Fibroblast of skin of right biceps (primary cell): ENCODE data around the gene FZD4.
"Not testable (repeated sequence)": the region's sequence is repeated elsewhere in the genome, so short reads cannot be mapped to it uniquely, and the experiment has no call there.

Source experiments
- DNase-seq: peaks from one replicate; pipeline ENCODE4 v3.0.0-alpha.2; 2013

FZD4 gene

DNA sequence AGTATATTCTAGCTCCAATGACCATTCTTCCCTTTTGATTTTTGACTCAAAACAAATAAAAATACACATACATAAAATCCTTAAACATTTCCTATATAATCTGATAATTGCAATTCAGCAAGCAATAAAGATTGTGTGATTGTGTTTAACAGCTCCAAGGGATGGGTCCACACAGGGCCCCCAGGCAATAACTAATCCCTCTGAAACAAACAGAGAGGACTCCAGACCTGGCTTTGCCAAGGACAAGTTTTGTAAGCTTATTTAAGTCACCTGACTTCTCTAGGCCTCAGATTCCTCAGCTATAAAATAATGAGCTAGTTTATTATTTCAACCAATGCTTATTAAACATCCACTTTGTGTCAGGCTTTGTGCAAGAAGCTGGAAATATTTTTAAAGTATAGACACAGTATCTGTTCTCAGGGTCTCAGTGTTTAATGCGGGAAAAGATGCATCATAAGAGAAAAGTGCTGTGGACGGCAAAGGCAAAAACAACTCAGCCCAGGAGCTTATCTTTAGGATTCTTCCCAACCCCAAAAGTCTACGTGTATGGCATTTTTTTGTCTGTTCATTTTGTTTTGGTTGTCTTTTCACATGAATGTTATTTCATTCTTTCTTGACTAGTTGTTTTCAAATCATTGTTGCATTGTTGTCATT lies 20.1 kb downstream of the FZD4 start:
- DNase-seq: no peak

DNA sequence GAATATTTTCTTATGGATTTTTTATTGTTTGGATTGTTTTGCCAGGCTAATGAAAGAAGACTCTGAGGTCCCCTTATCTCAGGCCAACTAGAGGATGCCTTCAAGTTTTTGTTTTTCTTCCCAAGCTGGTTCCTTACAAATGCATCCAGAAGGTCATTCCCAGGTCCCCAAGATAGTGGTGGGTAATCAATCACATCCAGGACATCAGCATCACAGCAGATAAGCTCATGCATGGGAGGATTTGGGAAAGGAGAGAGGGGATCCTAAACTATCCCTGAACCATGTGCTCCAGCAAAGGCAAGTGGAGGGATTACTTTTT lies 20.7 kb downstream of the FZD4 start:
- DNase-seq: no peak

DNA sequence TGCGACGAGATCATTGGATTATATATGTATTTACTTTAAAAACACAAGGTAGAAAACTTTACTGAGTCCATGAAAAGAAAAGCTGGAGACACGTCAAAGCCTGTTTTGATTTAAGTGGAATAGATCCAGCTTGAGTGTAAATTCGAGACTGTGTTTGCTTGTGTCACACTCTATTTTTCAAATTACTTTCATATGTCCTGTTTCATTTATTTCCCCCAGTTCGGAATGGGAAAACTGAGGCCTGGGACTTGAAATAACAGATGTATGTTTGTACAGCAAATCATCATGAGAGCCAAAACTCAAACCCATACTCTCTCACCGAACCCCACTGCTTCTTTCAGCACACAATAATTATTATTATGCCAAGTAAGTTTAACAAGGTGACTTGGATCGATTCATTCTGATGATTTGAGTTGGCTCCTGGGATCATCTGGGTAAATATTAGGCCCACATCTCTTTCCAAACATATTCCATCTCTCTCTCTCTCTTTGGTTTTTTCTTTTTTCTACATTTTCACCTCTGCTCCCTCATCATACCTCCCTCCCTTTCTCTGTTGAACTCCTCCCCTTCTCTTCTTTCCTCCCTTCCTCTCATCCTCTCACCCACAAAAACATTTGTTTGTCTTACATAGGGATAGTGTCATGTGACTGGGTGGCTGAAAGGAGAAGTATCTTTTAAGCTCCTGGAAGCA lies 21.2 kb downstream of the FZD4 start:
- no peak for DNase-seq

DNA sequence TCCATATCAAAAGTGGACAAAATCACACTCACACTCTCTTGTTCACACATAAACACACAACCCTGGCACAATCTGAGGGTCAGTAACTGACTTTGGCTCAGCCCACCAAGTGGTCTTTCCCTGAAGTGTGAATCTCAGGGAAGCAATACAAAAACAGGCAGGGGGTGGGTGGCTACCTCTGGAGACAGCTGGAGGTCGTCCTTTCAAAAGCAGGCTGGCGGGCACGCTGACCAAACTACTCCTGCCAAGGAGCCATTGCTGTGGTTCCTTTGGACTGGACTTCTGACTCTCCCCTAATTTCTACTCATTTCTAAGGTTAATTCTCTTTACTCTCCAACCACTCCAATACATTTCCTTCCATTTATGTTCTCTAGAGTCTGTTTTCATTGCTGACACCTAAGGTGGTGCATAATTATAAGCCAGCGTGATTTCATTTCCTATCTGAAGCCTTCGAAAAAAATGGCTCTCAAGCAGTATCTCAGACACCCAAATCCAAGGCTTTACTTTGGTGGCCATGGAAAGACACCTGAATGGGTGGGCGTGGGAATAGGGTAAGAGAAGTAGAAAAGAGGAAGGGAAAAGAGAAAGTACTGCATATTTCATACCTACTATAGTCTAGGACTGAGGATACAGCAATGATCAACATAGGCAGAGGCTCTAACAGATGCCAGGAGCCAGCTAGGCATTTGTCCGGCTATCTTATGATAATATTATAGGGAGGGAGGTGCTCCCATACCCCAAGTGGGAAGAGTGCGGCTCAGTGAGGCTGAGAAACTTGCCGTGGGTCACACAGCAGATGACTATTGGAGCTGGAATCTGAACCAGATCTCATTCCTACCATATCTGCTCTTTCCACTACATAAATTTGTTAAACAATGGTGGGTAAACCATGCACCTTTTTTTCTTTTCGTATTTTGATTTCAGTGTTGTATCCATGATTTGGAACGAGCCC lies 22.0 kb downstream of the FZD4 start:
- DNase-seq: no peak

DNA sequence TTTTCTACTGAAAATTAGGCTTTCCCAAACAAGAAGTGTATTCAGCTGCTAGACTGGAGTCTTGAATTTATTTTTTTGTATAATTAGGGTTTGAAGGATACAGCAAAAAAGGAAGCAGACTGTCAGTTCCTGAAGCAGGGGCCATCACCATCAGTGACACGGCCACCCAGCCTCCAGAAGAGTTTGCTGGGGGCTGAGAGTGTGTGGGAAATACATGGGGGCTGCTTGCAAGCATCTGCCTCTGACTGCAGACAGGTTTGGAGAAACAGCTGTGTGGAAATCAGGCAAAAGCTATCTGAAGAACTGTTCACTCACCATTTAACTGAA lies 23.0 kb downstream of the FZD4 start:
- DNase-seq: no peak

DNA sequence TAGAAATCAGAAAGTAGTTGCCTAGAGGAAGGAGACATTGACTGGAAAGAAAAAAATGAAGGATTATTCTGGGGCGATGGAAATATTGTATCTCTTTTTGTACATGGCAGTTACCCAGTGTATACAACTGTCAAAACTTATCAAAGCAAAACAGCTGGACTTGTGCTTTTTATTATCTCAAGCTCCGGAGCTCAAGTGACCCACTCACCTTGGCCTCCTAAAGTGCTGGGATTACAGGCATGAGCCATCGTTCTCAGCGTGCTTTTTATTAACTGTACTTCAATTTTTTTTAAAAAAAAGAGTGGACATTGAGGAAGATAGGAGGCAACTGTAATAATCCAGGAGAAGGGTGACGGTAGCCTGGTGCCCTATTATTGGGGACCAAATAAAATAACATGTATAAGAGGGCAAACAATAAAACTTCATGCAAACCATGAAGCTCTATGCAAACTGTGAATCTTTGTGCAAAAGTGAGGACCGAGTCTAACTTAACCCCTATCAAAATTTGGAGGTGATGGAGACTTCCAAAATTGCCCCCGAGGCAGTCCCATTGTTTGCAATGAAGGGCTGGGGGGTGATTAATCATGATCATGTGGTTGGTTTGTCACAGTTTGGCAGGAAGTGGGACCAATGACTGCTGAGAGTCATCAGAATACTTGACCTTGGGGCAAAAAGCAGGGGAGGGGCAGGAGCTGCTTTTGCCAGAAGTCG lies 23.5 kb downstream of the FZD4 start:
- DNase-seq: peak; percentile 65

DNA sequence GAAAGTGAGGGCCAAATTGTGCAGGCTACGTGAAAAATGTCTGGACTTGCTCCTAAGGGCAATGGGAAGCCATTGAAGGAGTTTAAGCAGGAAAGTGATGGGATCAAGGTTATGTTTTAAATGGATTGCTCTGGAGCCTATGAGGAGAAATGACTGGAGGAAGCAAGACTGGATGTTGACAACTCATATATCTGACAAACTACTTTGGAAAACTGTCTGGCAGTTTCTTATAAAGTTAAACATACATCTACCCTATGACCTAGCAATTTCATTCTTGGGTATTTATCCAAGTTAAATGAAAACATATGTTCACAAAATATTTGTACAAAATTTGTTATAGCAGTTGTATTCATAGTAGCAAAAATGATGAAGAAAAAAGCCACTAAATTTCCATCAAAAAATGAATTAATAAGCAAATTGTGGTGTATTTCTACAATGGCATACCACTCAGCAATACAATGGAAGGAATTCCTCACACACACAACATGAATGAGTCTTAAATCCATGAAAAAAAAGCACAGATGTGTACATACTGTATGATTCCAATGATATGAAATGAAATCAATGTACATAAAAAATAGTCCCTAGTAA lies 24.1 kb downstream of the FZD4 start:
- peak; percentile 50 for DNase-seq

DNA sequence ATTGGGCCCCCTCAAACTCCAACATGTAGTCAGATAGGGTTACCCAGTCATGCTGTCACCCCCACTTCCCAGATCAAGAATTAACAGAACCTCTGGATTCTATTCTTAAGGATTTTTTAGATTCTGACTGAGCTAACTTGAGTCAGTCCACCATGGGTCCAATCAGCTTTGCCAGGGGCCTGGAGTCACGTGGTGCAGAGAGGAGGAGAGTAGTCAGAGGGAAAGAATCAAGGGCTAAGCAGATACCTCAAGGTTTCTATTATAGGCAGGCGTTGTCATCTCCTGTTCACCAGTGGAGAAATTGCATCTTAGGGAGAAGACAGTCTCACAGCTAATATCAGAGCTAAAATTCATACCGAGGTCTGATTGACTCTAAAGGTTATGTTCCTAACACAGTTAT lies 28.2 kb downstream of the FZD4 start:
- DNase-seq: no peak

DNA sequence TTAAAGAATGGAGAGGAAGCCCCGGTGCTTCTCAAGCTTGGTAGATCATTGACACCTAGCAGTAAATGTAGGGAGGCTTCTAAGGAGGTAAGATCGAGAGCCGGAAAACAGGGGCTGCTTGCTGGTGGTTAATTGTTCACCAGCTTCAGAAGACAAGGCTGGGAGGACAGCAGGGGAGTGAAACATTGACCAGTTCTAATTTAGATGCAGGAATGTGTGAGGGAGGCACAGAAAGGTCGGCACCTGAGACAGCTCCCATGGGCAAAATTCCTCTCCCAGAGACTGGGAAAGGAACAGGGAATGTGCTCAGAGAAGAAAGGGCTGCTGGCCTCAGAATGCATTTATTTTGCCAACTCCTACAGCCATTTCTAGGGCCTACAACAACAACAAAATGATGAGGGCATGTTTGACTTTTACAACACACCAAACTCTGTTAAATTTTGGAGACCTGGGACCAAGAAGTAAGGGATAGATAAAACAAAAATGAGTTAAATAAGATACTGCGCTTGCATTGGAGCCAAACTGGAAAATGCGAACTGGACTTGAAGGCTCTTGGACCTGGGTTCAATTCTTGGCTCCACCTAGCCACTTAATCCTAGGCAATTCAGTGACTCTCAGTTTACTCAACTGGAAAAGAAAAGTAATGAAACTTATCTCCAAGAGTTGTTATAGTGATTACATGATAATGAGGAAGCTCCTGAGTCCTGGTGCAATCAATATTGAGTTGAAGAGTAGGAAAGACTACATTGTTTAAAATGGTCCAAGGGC lies 31.0 kb downstream of the FZD4 start:
- DNase-seq: peak; percentile 34

DNA sequence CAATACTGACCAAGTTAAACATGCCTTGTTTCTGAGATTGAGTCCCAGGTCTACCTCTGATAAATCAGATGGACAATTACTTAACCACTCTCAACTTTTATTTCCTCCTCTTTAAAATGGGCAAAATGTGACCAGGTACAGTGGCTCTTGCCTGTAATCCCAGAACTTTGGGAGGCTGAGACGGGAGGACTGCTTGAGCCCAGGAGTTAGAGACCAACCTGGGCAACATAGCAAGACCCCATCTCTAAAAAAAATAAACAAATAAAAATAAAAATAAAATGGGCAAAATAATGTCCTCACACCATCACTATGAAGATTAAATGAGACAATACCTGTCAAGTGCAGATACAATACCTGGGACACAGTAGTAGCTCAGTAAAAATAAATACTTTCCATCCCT lies 33.0 kb downstream of the FZD4 start:
- DNase-seq: no peak

DNA sequence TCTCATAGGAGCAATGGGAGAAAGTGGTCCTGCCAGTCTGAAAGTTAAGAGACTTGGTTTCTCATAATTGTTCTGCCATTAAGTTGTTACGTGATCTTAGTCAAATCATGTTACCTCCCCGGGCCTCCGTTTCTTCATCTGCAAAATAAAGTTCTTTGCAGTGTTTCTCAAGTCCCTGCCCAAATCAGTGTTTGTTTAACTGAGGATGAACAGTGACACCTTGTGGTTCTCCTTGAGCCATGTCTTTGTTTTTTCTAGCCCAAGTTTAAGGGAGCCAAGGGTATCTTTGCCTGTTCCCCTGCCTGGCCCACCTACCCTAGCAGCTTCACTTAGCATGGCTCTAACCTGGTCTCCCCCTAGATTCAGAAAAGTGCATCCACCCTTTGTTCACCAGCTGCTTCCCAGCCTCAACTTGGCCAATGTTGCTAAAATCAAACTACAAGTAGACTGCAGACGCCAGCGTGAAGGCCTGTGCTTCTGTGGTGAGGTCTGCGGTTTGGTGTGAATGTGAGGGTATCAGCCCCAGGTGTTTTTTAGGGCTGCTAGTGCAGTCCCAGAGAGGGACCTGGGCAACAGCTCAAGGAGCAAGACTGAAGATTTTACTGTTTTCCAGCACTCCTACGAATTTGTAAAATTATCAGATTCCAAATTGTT lies 35.5 kb downstream of the FZD4 start:
- peak; percentile 75 for DNase-seq

DNA sequence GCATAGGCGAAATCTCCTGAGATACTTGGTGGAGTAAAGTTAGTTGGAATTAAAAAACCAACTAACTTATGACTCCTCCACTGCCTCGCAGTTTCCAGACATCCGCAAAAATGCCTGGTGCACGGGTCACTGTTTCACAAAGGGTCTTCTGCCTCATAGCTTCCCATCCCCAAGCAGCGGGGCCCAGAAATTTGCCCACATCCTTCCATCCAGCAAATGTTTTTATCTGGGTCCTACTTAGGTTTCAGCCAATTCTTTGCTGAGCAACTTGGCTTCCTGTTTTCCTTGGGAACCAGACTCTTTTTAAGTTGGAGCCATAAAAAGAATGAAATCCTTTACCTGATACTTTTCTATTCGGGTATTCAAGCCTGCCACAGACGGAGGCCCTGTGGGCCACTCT lies 36.2 kb downstream of the FZD4 start:
- peak; percentile 57 for DNase-seq

DNA sequence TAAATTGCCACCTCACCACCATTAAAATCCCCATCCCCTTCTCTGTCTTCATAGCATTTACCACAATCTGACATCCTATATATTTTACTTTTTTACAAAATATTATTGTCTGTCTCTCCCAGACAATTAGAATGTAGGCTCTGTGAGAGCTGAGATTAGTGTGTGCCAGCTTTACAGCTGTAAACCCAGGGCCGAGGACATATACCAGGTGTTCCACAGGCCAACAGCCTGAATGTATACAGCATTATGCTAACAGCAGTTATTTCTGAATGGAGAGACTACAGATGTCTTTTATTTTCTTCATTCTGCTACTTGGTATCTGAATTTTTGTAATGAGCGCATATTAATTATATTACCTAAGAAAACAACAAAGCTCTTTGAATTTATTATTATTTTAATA lies 36.7 kb downstream of the FZD4 start:
- no peak for DNase-seq

DNA sequence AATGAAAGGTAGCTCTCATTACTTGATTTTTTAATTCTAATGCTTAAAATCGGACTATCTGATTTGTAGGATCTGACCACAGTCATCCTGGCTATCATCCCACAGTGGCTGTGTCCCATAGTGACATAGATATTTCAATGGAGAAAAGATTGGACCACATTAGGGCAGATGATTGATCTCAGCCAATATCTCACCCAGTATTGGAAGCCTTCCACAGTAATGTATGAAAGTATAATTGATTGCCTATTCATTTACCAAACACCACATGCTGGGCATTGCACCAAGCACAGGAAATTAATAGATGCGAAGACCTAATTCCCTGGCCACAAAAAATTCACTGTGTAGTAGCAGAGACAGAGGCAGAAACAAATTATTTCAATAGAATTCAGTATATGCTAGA lies 37.6 kb downstream of the FZD4 start:
- peak; percentile 23 for DNase-seq

DNA sequence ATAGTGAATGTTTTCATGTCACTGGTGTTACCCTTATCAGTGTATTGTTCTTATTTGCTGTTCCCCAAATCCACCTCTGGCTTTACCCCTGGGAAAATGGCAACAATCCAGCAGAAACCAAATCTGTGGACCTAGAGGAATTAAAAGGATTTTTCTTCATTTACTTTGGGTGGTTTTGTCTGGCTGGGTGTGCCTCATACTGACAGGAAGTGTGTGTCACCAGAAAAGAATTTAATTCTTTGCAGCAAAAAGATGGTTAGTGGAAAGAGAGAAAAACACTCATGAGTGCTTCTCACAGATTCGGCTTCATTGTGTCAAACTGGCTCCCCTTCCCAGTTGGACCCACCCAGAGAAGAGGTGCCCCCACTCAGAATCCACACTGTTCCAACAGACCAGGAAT lies 38.9 kb downstream of the FZD4 start:
- DNase-seq: peak; percentile 91

DNA sequence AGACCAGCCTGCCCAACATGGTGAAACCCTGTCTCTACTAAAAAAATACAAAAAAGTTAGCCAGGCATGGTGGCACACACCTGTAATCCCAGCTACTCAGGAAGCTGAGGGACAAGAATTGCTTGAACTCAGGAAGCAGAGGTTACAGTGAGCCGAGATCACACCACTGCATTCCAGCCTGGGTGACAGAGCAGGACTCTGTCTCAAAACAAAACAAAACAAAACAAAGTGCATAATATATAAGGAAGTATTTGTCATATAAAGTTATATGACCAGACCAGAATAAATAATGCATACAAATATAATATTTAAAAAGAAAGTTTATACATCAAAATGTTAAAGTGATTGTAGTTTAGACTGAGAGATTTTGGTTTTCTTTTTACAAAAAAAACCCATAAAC lies 39.3 kb downstream of the FZD4 start:
- not testable (repeated sequence) for DNase-seq

DNA sequence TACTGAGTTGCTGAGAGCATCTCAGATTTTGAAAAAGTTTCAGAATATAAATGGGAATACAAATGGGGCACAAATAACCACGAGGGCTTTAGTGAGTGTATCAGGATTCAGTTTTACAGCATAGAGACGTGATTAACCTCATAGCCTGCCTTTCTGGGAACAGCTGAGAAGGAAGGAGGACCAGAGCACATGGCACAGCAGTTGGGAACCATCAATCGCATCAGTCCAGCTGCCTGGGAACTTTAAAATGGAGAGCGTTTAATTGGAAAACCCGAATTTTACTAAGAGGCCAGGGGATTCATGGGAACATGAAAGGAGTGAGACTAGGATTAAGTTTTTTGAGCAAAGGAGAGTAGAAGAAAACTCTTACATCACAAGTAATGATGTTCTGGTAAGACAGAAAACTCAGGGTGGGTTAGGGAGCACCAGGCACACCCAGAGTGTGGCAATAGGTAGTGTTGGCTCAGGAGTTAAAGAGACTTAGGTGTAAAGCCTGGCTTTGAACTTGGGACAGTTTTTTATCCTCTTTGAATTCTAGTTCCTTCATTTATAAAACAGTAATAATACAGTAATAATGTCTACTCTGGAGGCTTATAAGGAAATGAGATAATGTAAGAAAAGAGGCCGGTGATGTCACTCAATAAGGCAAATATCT lies 40.2 kb downstream of the FZD4 start:
- DNase-seq: no peak

DNA sequence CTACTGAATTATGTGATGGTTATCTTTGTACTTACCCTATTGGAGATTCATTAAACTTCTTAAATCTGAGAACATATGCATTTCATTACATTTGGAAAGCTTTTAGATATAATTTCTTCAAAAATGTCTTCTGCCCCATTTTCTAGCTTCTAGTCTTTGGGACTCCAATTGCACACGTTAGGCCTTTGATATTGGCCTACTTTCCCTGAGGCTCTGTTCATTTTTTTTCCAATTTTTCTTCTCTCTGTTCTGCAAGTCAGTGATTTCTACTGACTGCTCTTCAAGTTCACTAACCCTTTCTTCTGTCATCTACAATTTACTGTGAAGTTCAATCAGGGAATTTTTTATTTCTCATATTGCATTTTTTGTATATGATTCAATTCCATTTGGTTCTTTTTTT lies 43.0 kb downstream of the FZD4 start:
- DNase-seq: no peak

DNA sequence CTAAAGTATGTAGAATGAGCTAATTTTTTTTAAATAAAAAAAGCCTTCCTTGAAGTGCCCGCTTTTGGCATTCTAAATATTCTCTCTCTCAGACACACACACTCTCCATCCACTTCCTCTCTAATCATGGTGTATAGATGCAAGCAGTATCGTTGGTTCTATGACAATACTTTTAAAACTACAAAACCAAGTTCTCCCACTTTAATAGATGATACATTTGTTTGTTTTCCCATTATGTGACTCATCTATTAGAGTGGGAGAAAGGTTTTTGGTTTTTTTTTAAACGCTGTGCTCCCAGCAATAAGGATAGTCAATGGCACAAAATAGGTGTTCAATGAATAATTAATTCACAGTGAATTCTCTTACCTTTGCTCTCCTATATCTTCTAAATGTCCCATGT lies 44.6 kb downstream of the FZD4 start:
- no peak for DNase-seq

DNA sequence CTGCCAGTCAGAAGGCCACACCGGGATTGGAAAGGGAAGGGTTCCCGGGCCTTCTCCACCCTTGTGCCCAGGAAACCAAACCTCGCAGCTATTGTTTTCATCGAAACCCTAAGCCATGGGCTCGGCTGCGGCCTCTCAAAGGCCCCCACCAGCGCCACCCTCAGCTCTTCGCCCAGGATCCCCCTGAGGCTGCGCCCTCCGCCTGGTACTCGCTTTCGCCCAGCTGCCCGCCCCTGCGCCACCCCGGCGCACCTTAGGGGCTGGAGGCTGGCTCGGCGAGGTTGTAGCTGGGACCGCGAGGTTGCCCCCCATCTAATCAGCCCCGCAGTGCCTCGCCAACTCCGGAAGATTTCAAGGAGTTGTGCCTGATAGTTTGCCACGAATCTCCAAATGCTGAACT lies 49.0 kb downstream of the FZD4 start:
- no peak for DNase-seq

DNA sequence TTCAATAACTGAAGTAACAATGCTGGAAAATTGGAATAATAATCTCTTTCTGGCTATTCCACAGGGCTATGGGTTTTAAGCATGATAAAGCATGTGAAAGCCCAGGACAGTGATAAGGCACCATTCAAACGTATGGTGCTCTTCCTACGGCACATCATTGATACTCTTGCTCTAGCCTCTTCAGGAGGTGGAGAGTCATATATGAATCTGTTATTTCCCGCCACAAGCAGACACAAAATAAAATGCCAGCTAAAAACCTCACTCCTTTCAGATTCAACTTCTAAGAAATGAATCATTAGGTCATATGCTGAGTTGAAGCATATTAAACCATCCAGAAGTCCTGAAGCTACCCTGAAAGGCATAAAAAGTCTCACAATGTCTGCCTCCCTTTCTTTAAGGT lies 49.9 kb downstream of the FZD4 start:
- DNase-seq: no peak
